Retinal pigment epithelial cell (primary cell): ENCODE results near the gene POU6F1.

Source experiments
- DNase-seq: peaks from one replicate; pipeline ENCODE4 v3.0.0-alpha.2; 2010; ENCODE audit warnings: low read depth
- H3K4me3 ChIP-seq: 2 replicates; pipeline ENCODE4 v1.5.1; 2011; ENCODE audit warnings: mild to moderate bottlenecking, low read length, control low read depth, moderate library complexity
- TF ChIP-seq, protein P1 (sequence below): conservative IDR thresholded peaks from 2 replicates; pipeline ENCODE4 v1.5.1; 2011; ENCODE audit warnings: low read depth, low read length, control low read depth, inconsistent platforms

POU6F1 gene

GRCh38 chr12:51190820-51191219 lies 27.0 kb downstream of the POU6F1 start:
- no peak overlapping the region for H3K4me3 ChIP-seq
- TF ChIP-seq, protein P1, sequence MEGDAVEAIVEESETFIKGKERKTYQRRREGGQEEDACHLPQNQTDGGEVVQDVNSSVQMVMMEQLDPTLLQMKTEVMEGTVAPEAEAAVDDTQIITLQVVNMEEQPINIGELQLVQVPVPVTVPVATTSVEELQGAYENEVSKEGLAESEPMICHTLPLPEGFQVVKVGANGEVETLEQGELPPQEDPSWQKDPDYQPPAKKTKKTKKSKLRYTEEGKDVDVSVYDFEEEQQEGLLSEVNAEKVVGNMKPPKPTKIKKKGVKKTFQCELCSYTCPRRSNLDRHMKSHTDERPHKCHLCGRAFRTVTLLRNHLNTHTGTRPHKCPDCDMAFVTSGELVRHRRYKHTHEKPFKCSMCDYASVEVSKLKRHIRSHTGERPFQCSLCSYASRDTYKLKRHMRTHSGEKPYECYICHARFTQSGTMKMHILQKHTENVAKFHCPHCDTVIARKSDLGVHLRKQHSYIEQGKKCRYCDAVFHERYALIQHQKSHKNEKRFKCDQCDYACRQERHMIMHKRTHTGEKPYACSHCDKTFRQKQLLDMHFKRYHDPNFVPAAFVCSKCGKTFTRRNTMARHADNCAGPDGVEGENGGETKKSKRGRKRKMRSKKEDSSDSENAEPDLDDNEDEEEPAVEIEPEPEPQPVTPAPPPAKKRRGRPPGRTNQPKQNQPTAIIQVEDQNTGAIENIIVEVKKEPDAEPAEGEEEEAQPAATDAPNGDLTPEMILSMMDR = no peak
- DNase-seq = no peak

GRCh38 chr12:51189790-51190355 lies 28.0 kb downstream of the POU6F1 start:
- TF ChIP-seq, protein P1 = no peak
- no peak overlapping the region for H3K4me3 ChIP-seq
- DNase-seq = no peak

- TF ChIP-seq, protein P1 = no peak
- no peak for DNase-seq
- H3K4me3 ChIP-seq = no peak overlapping the region
Measured at GRCh38 chr12:51188359-51189051, 29.4 kb downstream of the POU6F1 start.

DNA sequence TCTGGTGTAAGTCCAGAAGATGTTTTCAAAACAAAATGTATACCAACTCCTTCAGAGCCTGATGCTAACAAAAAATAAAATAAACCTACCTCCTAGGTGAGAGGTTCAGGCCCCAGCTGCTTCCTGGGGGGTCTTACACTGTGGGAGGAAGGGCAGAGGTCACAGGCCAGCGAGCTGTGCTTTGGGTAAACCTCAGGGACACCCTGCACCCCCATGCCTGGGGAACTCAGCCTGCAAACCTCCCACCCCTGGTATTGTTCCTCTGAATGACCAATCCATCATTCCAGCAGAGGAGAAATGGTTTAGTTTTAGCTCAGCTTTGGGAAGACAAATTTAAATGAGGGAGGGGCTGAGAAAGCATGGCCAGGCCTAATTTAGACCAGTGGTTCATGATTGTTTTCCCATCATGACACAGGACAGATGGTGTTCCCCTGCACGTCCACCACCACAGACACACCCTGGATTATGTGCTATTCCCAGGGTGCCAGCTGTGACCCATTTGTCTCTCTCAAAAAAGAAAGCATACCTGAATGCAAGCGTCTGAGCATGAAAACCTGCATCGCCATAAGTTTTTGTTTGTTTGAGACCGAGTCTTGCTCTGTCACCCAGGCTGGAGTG lies 30.4 kb downstream of the POU6F1 start:
- no peak for DNase-seq
- no peak overlapping the region for H3K4me3 ChIP-seq
- TF ChIP-seq, protein P1 = no peak

GRCh38 chr12:51186465-51187085 lies 31.3 kb downstream of the POU6F1 start:
- no peak for DNase-seq
- no peak overlapping the region for H3K4me3 ChIP-seq
- TF ChIP-seq, protein P1 = no peak

DNA sequence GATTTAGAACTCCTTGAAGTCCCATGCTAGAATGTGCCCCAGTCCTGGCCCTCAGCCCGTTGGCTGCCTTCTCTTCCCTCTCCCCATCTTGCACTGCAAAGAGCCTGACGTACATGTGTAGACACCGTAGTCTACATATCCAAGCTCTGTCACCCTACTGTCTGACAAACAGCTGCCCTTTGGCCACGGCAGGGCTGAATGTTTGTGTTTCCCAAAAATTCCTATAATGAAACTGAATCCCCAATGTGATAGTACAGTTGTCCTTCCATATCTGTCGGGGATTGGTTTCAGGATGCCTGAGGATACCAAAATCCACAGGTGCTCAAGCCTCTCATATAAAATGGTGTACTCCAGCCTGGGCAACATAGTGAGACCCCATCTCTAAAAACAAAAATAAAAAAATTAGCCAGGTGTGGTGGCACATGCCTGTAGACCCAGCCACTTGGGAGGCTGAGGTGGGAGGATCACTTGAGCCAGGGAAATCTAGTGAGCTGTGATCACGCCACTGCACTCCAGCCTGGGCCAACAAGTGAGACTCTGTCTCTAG lies 32.6 kb downstream of the POU6F1 start:
- DNase-seq = no peak
- no peak overlapping the region for H3K4me3 ChIP-seq
- TF ChIP-seq, protein P1 = no peak
